Cardiac muscle cell (in vitro differentiated cells and primary cell): ENCODE data around the gene TMC5. TPM values are rescaled to one million over a fixed set of nuclear protein-coding genes. Genes with fewer than 3 reads are reported as not detected.

Source experiments
- DNase-seq, 2 donors: peaks; one replicate each; pipeline versions ENCODE4 v3.0.0 to v3.0.0-alpha.2; 2010 to 2017; ENCODE audit warnings: low read depth in 1 of 2, low spot score in 1 of 2
- H3K27ac ChIP-seq: fragments of 200-600 bp; sonication (generic); 2 replicates; pipeline ENCODE4 v1.5.1; 2016
- H3K27me3 ChIP-seq: fragments of 200-600 bp; sonication (generic); 2 replicates; pipeline ENCODE4 v1.6.0; 2016; ENCODE audit warnings: control low read depth
- H3K36me3 ChIP-seq: fragments of 200-600 bp; sonication (generic); 2 replicates; pipeline ENCODE4 v1.5.1; 2016; ENCODE audit warnings: control low read depth
- H3K4me1 ChIP-seq: fragments of 200-600 bp; sonication (generic); 2 replicates; pipeline ENCODE4 v1.8.1; 2017; ENCODE audit warnings: low read depth, mild to moderate bottlenecking, mixed run types
- H3K4me3 ChIP-seq: fragments of 200-600 bp; sonication (generic); 2 replicates; pipeline ENCODE4 v1.5.1; 2016; ENCODE audit warnings: mild to moderate bottlenecking
- H3K9me3 ChIP-seq: fragments of 200-600 bp; sonication (generic); 2 replicates; pipeline ENCODE4 v1.5.1; 2017; ENCODE audit warnings: low read depth, mild to moderate bottlenecking, control low read depth
- CTCF ChIP-seq: IDR thresholded peaks from 2 replicates; pipeline ENCODE4 v1.5.1; 2012; ENCODE audit warnings: low read depth, mild to moderate bottlenecking, low read length
- polyA plus RNA-seq: library from polyadenylated mRNA; unstranded; fragments of >200 nt; fragmentation: Nextera tagmentation; extraction: Ambion mirVana; gene quantifications from 2 replicates; pipeline ENCODE4 v1.2.1, GENCODE V29; 2016
- total RNA-seq: library from RNA; depleted of rRNA; stranded (reverse); fragments of >200 nt; gene quantifications from 2 replicates; pipeline ENCODE4 v1.2.3, GENCODE V29; 2016

Gene TMC5
- total and polyA plus RNA-seq, 2 experiments from 2014 or later, result 0.21 TPM; not detected in 1

- no peak overlapping the region for H3K27ac ChIP-seq
- no peak overlapping the region for H3K4me3 ChIP-seq
- H3K27me3 ChIP-seq, result no peaks in the 10 kb centered on the region
- no peaks in the 10 kb centered on the region for H3K4me1 ChIP-seq
- TF ChIP-seq CTCF, result no peak
- DNase-seq, result no peak
- no peaks in the 10 kb centered on the region for H3K36me3 ChIP-seq
- no peaks in the 10 kb centered on the region for H3K9me3 ChIP-seq
These were observed 21.8 kb downstream of the TMC5 start for GRCh38 chr16:19439483-19439882.

DNA sequence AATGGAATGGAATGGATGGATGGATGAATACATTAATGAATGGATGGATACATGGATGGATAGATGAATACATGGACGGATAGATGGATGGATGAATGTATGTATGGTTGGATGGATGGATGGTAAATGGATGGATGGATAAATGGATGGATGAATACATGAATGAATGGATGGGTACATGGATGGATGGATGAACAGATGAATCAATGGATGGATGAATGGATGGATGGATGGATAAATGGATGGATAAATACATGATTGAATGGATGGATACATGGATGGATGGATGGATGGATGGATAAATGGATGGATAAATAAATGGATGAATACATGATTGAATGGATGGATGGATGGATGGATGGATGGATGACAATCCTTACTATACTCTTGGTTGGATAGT, 26.0 kb downstream of the TMC5 start:
- no peaks in the 10 kb centered on the region for H3K4me1 ChIP-seq
- H3K9me3 ChIP-seq, result no peaks in the 10 kb centered on the region
- no peak overlapping the region for H3K27ac ChIP-seq
- no peaks in the 10 kb centered on the region for H3K36me3 ChIP-seq
- H3K4me3 ChIP-seq, result no peak overlapping the region
- DNase-seq, result no peak
- TF ChIP-seq CTCF, result no peak
- H3K27me3 ChIP-seq, result no peaks in the 10 kb centered on the region

DNA sequence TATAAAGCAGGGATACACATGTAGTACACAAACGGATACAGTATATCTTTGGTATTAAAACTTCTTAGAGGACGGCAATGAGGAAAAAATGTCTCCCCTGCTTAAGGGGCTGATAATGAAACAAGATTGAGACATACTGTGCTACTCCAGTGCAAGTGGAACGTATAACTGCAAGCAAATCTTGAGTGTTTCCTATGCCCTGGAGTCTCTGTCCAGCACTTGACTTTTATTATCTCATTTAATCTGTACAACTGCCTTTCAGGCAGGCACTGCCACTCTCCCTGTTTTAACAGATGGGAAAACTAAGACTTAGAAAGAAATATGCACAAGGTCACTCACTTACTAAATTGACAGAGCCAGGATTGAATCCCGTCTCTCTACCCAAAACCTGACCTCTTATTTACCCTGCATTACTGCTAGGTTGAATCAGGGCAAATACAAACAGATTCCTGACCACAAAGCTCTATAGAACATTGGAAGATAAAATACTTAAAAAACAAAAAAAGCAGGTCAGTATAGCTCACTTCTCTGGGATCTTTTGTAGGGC, 28.7 kb downstream of the TMC5 start:
- Histone ChIP-seq H3K9me3 (no peaks in the 10 kb centered on the region), H3K27ac (no peak overlapping the region), H3K36me3 (no peaks in the 10 kb centered on the region), H3K4me3 (no peak overlapping the region), H3K4me1 (no peaks in the 10 kb centered on the region), H3K27me3 (no peaks in the 10 kb centered on the region)
- TF ChIP-seq CTCF, result no peak
- DNase-seq, result no peak

DNA sequence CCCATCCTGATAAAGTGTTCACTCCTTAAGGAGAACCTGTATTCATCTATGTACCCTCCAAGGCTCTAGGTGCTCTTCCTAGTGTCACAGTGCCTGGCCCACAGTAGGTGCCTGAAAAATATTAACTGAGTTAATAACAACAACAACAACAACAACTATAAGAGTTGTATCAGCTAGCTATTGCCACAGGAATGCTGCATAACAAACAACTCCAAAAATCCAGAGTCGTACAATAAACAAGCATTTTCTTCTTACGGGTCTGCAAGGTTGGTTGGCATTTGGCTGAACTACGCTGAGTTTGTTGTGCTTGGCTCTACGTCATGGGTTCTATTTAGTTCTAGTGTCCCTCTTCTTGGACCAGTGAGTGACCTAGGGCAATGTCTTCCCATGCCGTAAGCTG, 29.2 kb downstream of the TMC5 start:
- no peak overlapping the region for H3K27ac ChIP-seq
- H3K27me3 ChIP-seq, result no peaks in the 10 kb centered on the region
- no peaks in the 10 kb centered on the region for H3K36me3 ChIP-seq
- H3K9me3 ChIP-seq, result no peaks in the 10 kb centered on the region
- DNase-seq, result no peak
- no peak for TF ChIP-seq CTCF
- H3K4me3 ChIP-seq, result no peak overlapping the region
- H3K4me1 ChIP-seq, result no peaks in the 10 kb centered on the region

DNA sequence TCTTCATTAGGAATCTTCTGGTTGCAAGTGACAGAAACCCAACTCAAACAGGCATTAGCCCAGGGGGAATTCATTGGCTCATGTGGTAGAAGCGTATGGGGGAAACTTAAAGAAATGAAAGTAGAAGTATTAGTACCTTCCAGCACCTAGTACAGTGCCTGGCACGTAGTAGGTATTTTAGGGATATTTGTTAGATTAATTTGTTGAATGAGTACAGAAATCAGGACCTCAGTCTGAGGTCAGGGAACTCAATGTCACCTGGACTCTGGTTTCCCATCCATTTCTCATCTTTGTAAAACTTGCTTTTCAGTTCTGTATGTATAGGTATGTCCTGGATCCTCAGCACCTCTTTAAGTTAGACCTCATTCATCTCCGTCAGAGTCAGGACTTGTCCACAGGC, 32.5 kb downstream of the TMC5 start:
- no peak overlapping the region for H3K27ac ChIP-seq
- TF ChIP-seq CTCF, result no peak
- no peak for DNase-seq
- H3K27me3 ChIP-seq, result no peaks in the 10 kb centered on the region
- no peaks in the 10 kb centered on the region for H3K4me1 ChIP-seq
- no peak overlapping the region for H3K4me3 ChIP-seq
- no peaks in the 10 kb centered on the region for H3K9me3 ChIP-seq
- H3K36me3 ChIP-seq, result no peaks in the 10 kb centered on the region
